Measurements from ENCODE around the gene TNFRSF25. TPM values are rescaled to one million over a fixed set of nuclear protein-coding genes. Genes with fewer than 3 reads are reported as not detected.

Gene TNFRSF25
- total RNA-seq, 1 donor: 2.0 TPM

DNA sequence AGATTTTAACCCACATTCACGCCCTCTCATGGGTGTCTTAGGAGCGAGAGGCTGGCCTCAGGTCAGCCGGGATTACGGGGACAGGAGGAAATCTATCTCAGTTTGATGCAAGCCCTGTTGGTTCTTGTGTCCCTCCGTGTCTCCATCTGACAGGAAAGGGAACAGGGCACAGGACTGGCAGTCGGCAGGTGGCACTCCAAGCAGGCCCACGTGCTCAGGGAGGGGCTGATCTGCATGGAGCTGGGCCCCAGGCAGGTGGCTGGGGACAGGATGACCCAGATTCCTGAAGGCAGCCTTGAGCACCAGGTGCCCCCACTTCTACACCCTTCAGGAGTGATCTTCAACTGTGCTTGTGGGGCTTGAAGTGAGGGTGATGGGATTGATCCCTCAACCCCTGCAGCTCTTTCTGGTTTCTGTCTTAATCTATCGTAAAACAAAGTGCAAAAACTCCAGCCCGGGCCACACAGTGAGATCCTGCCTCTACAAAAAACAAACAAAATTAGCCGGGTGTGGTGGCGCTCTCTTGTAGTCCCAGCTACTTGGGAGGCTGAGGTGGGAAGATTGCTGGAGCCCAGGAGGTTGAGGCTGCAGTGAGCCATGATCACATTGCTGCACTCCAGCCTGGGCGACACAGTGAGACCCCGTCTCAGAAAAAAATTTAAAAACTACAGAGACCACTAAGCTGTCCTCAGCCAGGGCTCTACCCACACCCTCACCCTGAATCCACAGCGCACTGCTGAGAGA is 17.2 kb upstream of the TNFRSF25 start:
- TF ChIP-seq, protein P1, sequence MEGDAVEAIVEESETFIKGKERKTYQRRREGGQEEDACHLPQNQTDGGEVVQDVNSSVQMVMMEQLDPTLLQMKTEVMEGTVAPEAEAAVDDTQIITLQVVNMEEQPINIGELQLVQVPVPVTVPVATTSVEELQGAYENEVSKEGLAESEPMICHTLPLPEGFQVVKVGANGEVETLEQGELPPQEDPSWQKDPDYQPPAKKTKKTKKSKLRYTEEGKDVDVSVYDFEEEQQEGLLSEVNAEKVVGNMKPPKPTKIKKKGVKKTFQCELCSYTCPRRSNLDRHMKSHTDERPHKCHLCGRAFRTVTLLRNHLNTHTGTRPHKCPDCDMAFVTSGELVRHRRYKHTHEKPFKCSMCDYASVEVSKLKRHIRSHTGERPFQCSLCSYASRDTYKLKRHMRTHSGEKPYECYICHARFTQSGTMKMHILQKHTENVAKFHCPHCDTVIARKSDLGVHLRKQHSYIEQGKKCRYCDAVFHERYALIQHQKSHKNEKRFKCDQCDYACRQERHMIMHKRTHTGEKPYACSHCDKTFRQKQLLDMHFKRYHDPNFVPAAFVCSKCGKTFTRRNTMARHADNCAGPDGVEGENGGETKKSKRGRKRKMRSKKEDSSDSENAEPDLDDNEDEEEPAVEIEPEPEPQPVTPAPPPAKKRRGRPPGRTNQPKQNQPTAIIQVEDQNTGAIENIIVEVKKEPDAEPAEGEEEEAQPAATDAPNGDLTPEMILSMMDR (IDR thresholded peaks at IDR 0.05; ENCODE audit: insufficient read depth, low read length): no peak
- DNase-seq (ENCODE audit: low read depth): no peak
- H3K4me3 ChIP-seq (ENCODE audit: low read depth, low read length): no peak overlapping the region

DNA sequence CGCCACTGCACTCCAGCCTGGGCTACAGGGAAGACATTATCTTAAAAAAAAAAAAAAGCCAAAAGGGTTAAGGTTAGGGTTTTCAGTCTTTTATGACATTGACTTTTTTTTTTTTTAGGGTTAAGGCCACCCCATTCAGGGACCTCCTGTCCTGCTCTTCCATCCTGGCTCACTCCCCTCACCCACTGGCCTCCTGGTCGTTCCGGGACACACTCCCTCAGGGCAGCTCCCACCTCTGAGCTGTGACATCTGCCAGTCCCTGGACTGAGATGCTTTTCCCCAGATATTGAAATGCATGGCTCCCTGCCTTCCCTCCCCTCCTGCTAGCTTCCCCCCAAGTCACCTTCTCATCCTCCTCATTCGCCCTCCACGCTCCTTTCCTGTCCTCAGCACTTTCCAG is 15.8 kb upstream of the TNFRSF25 start:
- TF ChIP-seq, protein P1 (IDR thresholded peaks at IDR 0.05; ENCODE audit: insufficient read depth, low read length): no peak
- no peak overlapping the region for H3K4me3 ChIP-seq (ENCODE audit: low read depth, low read length)
- DNase-seq (ENCODE audit: low read depth): no peak

DNA sequence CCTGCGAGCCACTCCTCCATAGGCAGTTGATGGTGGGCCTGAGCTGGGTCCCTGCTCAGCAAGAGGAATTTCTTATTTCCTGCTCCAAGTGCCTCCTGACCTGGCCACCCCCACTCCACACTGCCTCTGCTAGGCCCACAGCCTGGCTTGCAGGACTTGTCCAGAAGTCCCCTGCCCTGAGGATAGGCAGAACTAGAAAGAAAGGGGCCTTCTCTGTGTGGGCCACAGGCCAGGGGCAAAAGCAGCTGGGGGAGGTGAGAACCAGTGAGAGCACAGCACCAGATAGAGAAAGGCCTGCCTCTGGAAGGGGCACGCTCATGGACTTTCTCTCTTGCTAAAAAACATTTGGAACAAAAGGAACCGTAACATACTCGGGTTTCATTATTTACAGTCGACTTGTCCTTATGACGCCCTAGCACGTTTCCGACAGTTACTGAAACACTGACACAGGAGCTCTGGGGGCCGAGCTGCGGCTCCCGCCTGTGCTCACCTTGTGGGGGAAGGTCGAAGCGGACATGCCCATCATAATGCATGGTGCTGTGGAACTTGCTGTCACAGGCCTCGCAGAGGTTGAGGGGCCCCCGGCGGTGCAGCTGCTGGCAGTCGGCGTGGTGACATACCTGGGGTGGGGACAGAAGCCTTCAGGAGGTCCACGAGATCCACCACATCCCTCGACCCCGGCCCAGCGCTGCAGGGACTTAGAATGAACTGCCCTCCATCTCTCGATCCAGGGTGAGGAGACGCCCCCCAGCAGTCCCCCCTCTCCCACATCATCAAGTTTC is 11.3 kb upstream of the TNFRSF25 start:
- TF ChIP-seq, protein P1 (IDR thresholded peaks at IDR 0.05; ENCODE audit: insufficient read depth, low read length): no peak
- DNase-seq (ENCODE audit: low read depth): no peak
- no peak overlapping the region for H3K4me3 ChIP-seq (ENCODE audit: low read depth, low read length)

DNA sequence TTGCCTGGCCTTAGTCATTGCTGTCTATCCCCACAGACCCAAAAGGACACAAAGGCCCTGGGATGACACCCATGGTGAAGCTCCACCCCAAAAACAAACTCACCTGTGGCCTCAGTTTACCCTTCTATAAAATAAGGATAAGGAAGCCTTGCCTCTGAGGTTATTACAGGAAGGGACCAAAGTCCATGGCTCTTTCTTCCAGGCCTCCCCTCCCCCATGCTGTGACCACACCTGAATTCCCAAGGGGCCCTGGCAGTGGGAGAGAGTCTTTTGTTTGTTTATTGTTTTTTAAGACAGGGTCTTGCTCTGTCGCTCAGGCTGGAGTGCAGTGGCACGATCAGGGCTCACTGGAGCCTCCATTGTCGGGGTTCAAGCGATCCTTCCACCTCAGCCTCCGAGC is 10.5 kb upstream of the TNFRSF25 start:
- no peak overlapping the region for H3K4me3 ChIP-seq (ENCODE audit: low read depth, low read length)
- DNase-seq (ENCODE audit: low read depth): no peak
- TF ChIP-seq, protein P1 (IDR thresholded peaks at IDR 0.05; ENCODE audit: insufficient read depth, low read length): no peak

DNA sequence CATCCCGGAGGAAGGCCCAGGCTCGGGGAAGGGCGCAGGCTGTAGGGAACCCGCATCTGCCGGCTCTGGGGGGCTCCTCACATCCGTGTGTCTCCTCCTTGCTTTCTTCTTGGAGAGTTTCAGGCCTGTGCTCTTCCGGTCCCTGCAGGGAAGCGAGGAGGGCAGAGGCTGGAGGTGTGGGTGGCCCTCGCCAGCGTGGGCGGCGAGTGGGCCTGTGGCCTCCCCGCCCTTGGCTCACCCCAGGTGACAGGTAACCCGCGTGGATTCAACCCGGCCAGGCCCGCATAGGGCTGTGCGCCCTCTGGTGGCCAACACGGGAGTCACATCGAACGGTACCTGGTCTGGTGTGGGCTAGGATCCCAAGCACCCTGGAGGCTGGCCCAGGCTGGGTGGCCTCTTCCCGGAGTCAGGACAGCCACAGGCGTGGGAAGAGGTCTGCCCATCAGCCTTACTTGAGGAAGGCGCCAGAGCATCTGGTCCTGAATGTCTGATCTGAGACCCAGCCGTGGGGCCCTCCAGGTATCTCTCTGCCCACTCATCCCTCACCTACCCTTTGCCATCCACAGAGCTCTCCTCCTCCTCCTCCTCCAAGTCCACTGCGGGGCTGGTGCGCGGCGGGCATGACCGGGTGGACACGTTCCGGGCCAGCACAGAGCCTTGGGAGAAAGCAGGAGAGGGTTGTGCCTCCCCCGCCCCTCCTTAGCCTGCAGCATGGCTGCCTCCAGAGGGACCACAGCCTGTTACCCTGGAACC is 9.6 kb upstream of the TNFRSF25 start:
- no peak overlapping the region for H3K4me3 ChIP-seq (ENCODE audit: low read depth, low read length)
- TF ChIP-seq, protein P1 (IDR thresholded peaks at IDR 0.05; ENCODE audit: insufficient read depth, low read length): peak; percentile 86
- DNase-seq (ENCODE audit: low read depth): peak; percentile 25

DNA sequence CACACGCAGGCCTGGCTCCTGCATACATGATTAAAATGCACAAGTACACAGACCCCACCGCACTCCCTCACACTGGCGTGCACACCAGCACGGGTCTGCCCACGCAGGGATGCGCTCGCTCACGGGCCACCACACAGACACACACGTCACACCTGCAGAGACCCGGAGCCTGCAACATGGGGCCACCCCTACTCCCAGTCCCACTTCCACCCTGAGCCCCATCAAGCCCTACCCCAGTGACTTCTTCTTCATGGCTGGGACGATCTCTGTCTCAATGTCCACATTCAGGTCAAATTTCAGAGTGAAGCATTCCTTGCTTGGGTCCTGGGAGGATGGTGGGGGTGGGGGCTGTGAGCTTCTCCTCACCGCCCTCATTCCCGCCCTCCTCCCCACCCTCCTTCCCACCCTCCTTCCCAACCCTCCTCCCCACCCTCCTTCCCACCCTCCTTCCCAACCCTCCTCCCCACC is 8.9 kb upstream of the TNFRSF25 start:
- no peak for DNase-seq (ENCODE audit: low read depth)
- TF ChIP-seq, protein P1 (IDR thresholded peaks at IDR 0.05; ENCODE audit: insufficient read depth, low read length): no peak

More for the DNA sequence above, 8.9 kb upstream of the TNFRSF25 start:
- no peak overlapping the region for H3K4me3 ChIP-seq (ENCODE audit: low read depth, low read length)
